GM21619 (cell line): ENCODE results near the gene SIK2.

Experiments
- ATAC-seq: cut with Tn5 transposase; IDR thresholded peaks from one replicate; pipeline ENCODE4 v1.9.1; 2021; ENCODE audit not compliant: unreplicated experiment

SIK2 gene

DNA sequence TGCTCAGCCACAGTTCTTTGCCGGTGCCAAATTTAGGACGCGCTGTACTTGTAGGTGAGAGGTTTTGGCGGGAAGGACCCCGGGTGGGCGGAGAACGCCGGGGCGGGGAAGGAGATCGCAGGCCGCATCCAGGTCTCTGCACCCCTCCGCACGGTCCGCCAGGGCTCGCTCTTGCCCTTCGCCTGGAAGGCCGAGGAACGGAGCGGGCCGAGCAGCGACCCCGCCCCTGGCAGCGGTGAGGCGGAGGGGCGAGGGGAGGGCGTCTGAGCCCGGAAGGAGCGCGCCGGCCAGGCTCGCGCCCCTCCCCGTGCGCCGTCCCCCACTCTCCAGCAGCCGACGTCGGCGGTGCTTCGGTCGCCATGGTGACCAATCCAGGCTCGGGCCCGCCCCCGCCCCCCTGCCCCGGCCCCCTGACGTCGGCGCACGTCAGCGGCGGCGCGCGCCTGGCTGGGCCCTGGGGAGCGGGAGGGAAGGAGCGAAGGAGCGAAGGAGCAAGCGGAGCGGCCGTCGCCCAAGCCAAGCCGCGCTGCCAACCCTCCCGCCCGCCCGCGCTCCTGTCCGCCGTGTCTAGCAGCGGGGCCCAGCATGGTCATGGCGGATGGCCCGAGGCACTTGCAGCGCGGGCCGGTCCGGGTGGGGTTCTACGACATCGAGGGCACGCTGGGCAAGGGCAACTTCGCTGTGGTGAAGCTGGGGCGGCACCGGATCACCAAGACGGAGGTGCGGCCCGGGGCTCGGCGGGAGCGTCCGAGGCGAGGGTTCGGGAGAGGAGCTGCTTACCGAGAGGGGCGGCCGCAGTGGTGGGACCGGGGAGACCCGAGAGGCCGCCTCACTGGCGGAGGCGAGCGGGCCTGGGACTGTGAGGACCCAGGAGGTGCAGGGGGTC lies at the start of gene SIK2:
SIK2 (plus strand) TSS at position 471 of the 886 bp plus-strand sequence; CDS start at position 586, 115 bp downstream.
- ATAC-seq: peak; percentile 85

DNA sequence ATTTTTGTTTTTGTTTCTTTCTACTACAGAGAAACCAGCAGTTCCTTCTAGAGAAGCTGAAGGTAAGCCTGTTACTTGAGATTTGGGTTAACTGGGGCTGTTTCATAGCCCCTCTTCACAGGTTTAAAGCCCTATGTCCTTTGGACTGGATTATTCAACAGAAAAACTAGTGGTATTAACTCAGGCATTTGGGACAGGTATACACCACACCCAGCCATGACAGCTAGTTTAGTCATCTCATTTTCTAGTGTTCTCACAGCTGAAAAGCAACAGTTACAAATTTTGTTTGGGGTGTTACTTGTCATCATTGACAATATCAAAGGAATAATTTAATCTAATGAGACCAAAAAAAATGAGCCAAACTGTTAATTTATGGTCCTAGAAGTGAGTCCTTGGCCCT lies 47.7 kb upstream of the SIK2 start:
- ATAC-seq: no peak

GRCh38 chr11:111555255-111555654 lies 47.0 kb upstream of the SIK2 start:
- ATAC-seq: no peak

GRCh38 chr11:111557425-111558111 lies 44.7 kb upstream of the SIK2 start:
- ATAC-seq: no peak

DNA sequence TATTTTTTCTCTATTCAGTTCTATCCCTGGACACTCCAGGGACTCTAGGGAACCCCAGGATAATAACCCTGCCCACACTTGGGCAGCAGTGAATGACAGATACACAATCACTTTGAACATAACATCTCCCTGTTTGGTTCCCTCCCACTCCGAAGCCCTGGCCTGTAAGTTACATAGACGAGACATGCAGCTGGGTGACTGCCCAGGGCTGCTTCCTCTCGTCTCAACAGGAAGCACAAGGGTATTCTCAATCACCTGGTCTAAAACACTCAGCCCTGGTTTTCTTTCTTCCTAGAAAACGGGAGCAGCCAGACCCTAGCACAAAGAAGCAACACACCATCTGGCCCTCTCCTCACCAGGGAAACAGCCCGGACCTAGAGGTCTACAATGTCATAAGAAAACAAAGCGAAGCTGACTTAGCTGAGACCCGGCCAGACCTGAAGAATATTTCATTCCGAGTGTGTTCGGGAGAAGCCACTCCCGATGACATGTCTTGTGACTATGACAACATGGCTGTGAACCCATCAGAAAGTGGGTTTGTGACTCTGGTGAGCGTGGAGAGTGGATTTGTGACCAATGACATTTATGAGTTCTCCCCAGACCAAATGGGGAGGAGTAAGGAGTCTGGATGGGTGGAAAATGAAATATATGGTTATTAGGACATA lies 42.3 kb upstream of the SIK2 start:
- no peak for ATAC-seq

- no peak for ATAC-seq
Observed at GRCh38 chr11:111560800-111561199, 41.4 kb upstream of the SIK2 start.

DNA sequence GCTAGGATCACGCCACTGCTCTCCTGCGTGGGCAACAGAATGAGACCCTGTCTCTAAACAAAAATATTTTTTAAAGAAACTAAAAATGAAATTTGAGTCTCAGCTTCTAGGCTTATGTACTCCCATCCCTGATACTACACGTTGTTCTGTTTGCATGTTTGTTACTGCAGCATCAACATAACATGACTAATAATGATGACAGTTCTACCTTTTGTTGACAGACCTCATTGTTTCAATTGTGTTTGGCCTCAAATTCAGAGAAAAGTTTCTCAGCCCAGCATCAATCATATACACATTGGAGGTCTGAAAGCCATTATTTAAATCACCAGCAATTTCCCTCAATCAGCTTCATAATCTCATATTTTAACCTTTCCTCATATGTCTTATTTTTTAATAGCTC lies 40.9 kb upstream of the SIK2 start:
- ATAC-seq: no peak

GRCh38 chr11:111561791-111562325 lies 40.4 kb upstream of the SIK2 start:
- ATAC-seq: no peak

DNA sequence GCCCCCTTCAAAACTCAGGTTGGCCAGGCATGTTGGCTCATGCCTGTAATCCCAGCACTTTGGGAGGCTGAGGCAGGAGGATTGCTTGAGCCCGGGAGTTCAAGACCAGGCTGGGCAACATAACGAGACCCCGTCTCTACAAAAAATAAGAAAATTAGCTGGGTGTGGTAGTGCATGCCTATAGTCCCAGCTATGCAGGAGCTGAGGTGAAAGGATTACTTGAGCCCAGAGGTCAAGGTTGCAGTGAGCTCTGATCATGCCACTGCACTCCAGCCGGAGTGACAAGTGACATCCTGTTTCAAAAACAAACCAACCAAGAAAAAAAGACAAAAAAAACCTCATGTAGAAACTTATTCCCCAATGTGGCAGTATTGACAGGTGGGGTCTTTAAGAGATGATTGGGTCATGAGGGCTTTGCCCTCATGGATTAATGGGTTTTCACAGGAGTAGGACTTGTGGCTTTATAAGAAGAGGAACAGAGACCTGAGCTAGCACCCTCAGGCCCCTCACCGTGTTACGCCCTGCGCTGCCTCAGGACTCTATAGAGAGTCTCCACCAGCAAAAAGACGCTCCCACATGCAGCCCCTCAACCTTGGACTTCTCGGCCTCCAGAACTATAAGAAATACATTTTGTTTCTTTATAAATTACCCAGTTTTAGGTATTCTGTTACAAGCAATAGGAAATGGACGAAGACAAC lies 39.4 kb upstream of the SIK2 start:
- no peak for ATAC-seq

- no peak for ATAC-seq
Observed at GRCh38 chr11:111565114-111565720, 37.0 kb upstream of the SIK2 start.

DNA sequence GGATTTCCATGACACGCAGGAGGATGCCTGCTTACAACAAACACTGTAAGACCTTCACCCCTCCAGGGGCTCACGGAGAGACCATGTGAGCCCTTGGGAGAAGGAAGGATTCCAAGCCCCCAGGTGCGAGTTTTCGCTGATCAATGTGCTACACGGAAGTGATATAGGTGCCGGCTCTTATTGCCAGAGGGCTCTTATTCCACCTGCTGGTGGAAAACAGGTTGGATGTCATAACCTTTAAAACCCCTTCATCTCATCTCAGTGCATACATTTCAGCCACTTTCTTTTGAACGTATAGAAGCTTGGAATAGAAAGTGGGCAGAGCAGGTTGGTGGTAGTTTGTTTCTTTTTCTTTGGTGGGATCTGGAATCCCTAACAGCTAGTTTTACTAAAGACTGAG lies 35.9 kb upstream of the SIK2 start:
- ATAC-seq: no peak

DNA sequence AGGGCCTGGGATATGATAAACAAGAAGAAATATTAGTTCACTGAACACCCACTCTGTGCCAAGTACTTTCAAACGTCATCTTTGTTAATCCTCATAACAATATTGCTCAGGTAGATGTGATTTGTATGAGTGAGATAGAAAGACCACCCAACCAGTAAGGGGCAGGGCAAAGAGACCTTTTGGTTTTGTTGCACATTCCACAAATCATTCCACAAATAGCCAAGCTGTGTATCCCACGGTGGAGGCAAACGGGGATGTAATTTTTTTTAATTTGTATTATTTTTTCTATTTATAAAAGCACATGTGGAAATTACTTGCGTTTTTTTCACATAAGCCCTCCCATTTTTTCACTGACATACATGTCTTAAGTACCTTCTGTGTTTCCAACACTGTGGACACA lies 32.8 kb upstream of the SIK2 start:
- no peak for ATAC-seq

DNA sequence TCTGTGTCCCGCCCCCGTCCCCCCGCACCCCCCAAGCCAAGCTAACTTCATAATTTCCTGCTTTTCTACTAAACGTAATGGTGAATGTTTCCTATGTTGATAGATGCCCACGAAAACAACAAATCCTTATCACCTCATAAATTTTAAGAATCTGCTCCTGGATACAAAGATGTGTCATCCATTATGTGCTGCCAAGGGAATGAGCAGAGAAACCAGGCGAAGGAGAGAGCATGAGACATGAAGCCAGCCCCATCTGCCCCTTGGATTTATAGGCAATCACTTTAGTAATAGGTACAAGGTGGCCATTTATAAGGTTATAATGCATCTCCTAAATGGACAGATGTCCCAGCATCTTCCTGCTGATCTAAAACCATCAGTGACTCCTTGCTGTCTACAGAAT lies 31.5 kb upstream of the SIK2 start:
- no peak for ATAC-seq

- ATAC-seq: no peak
Observed at GRCh38 chr11:111571829-111572501, 30.3 kb upstream of the SIK2 start.

DNA sequence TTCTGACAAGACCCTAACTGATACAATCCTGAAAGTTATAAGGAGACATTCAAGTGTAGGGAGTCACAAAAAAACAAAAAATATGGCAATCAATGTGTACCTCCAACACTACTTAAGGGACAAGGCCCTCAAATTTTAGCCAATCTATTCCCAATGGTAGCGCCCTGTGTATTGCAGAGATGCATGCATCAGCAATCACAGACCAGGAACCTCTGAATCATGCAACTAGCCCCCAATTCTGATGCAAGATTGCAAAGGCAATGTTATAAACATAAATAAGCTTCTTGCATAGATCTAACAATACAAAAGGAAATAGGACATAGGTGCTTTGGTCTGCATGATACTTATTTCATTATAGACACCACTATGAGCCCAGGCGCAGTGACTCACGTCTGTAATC lies 29.7 kb upstream of the SIK2 start:
- ATAC-seq: no peak

GRCh38 chr11:111573821-111574249 lies 28.4 kb upstream of the SIK2 start:
- no peak for ATAC-seq

- ATAC-seq: no peak
Observed at GRCh38 chr11:111574373-111575225, 27.6 kb upstream of the SIK2 start.

DNA sequence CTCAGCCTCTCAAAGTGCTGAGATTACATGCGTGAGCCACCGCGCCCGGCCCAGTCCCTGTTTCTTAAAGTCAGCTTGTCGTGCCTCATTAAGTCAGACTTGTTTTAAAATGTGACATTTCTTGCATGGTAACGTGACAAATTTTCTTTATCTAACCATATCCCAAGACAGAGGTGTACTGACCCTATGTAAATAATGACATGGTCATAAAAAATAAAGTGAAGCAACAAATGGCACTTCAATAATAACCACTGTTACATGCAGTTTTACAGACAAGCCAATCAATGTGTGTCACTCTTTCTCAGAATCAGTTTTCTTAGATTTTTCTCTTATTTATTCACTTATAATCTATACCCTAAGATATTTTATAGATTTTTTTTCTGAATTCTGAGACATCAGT lies 26.5 kb upstream of the SIK2 start:
- no peak for ATAC-seq

DNA sequence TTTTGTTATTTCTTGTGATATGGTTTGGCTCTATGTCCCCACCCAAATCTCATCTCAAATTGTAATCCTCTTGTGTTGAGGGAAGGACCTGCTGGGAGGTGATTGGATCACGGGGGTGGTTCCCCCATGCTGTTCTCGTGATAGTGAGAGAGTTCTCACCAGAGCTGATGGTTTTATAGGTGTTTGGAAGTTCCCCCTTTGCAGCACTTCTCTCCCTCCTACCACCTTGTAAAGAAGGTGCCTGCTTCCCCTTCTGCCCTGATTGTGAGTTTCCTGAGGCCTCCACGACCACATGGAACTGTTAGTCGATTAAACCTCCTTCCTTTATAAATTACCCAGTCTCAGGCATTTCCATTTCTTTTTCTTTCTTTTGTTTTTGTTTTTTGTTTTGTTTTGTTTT lies 24.4 kb upstream of the SIK2 start:
- no peak for ATAC-seq
